H1 (cell line): ENCODE data around the gene CYGB. TPM values are rescaled to one million over a fixed set of nuclear protein-coding genes. Genes with fewer than 3 reads are reported as not detected.

ENCODE experiments used
- CTCF ChIA-PET: fragments of 300-600 bp; sonication (Branson Sonifier 250); formaldehyde crosslinking; loops from one replicate; lab custom pipeline; 2021; ENCODE audit not compliant: partially characterized antibody; lab: Charles Lee
- POLR2A ChIA-PET: fragments of 300-600 bp; sonication (Branson Sonifier 250); formaldehyde crosslinking; loops from one replicate; lab custom pipeline; 2021; ENCODE audit warnings: inconsistent platforms; ENCODE audit not compliant: partially characterized antibody; lab: Charles Lee
- DNase-seq, 2 experiments: peaks; one replicate each; pipeline versions ENCODE4 v3.0.0 to v3.0.0-alpha.2; 2010 to 2022; ENCODE audit warnings: low spot score in 2 of 2, low read depth in 1 of 2, mixed read lengths in 1 of 2
- FAIRE-seq: peaks from 2 replicates; lab custom pipeline; 2011; peaks lifted over from hg19 to GRCh38; lab: Jason Lieb, UNC
- H2AFZ ChIP-seq: 2 replicates; pipeline ENCODE4 v1.8.1; 2012; ENCODE audit warnings: low read length, inconsistent platforms
- H2AK5ac ChIP-seq: 2 replicates; pipeline ENCODE4 v1.6.1; 2013; ENCODE audit warnings: low read depth, low read length
- H2BK120ac ChIP-seq: replicated peaks from 2 replicates; pipeline ENCODE3; 2013; ENCODE audit warnings: low read depth, low read length, inconsistent platforms
- H2BK12ac ChIP-seq: 2 replicates; pipeline ENCODE4 v1.6.1; 2013; ENCODE audit warnings: low read depth, low read length
- H2BK15ac ChIP-seq: 2 replicates; pipeline ENCODE4 v1.6.1; 2013; ENCODE audit warnings: low read length
- H2BK20ac ChIP-seq: 2 replicates; pipeline ENCODE4 v1.6.1; 2013; ENCODE audit warnings: low read length
- H2BK5ac ChIP-seq: 2 replicates; pipeline ENCODE4 v1.6.1; 2013; ENCODE audit warnings: low read depth, low read length
- H3K14ac ChIP-seq: 2 replicates; pipeline ENCODE4 v1.6.1; 2013; ENCODE audit warnings: inconsistent platforms; ENCODE audit not compliant: insufficient read length
- H3K18ac ChIP-seq: 2 replicates; pipeline ENCODE4 v1.6.1; 2013; ENCODE audit warnings: low read length; ENCODE audit errors: extremely low read depth
- H3K23ac ChIP-seq: 2 replicates; pipeline ENCODE4 v1.6.1; 2013; ENCODE audit warnings: inconsistent platforms; ENCODE audit not compliant: insufficient read length
- H3K23me2 ChIP-seq: 2 replicates; pipeline ENCODE4 v1.6.1; 2013; ENCODE audit warnings: low read depth, low read length
- H3K27ac ChIP-seq: 2 replicates; pipeline ENCODE4 v1.6.1; 2011; ENCODE audit warnings: low read depth, low read length, inconsistent platforms
- H3K27me3 ChIP-seq, 4 experiments: replicated peaks in 1 of 4; 1 replicate in 1 of 4; 2 replicates in 3 of 4; pipeline versions ENCODE4 v1.6.1 to v1.8.1; 2011 to 2013; ENCODE audit warnings: low read length in 3 of 4, mild to moderate bottlenecking in 3 of 4, inconsistent platforms in 2 of 4, mixed read lengths in 2 of 4, moderate library complexity in 1 of 4; ENCODE audit not compliant: control insufficient read depth in 3 of 4, insufficient read depth in 3 of 4; ENCODE audit errors: extremely low read depth in 1 of 4
- H3K36me3 ChIP-seq, 4 experiments: 2 replicates each; pipeline versions ENCODE4 v1.6.1 to v1.8.1; 2011 to 2013; ENCODE audit warnings: mild to moderate bottlenecking in 4 of 4, low read length in 3 of 4, moderate library complexity in 2 of 4, control low read depth in 1 of 4, inconsistent platforms in 1 of 4; ENCODE audit not compliant: insufficient read depth in 4 of 4, control insufficient read depth in 2 of 4
- H3K4ac ChIP-seq: replicated peaks from 2 replicates; pipeline ENCODE3; 2013; ENCODE audit warnings: low read length, low read depth, mixed read lengths, inconsistent platforms; ENCODE audit not compliant: insufficient read length
- H3K4me1 ChIP-seq, 4 experiments: replicated peaks in 1 of 4; 1 replicate in 1 of 4; 2 replicates in 3 of 4; pipeline versions ENCODE4 v1.6.1 to v1.8.1; 2011 to 2013; ENCODE audit warnings: low read length in 3 of 4, inconsistent platforms in 2 of 4, mixed read lengths in 1 of 4; ENCODE audit not compliant: insufficient read depth in 4 of 4, control insufficient read depth in 3 of 4
- H3K4me2 ChIP-seq, 2 experiments: 2 replicates each; pipeline versions ENCODE4 v1.6.1 to v1.8.1; 2011 to 2013; ENCODE audit warnings: low read depth in 2 of 2, low read length in 2 of 2, control low read depth in 1 of 2, inconsistent platforms in 1 of 2, mild to moderate bottlenecking in 1 of 2; ENCODE audit not compliant: insufficient read depth in 1 of 2
- H3K4me3 ChIP-seq, 4 experiments: fragments of 200-600, 300-600 bp in 1 of 4; sonication (generic), shearing (Covaris generic), sonication (Bioruptor Twin) in 1 of 4; 2 replicates each; pipeline versions ENCODE4 v1.5.1 to v1.8.1; 2011 to 2016; ENCODE audit warnings: low read length in 4 of 4, low read depth in 3 of 4, control low read depth in 2 of 4, inconsistent platforms in 2 of 4, mild to moderate bottlenecking in 2 of 4, mixed read lengths in 1 of 4, moderate library complexity in 1 of 4; ENCODE audit not compliant: insufficient read depth in 2 of 4; ENCODE audit errors: extremely low read depth in 1 of 4
- H3K56ac ChIP-seq: replicated peaks from 2 replicates; pipeline ENCODE3; 2013; ENCODE audit warnings: low read depth, mild to moderate bottlenecking, mixed read lengths, low read length, inconsistent platforms; ENCODE audit not compliant: insufficient read length
- H3K79me1 ChIP-seq: 2 replicates; pipeline ENCODE4 v1.6.1; 2013; ENCODE audit warnings: low read depth, low read length, control low read depth
- H3K79me2 ChIP-seq, 2 experiments: 2 replicates each; pipeline versions ENCODE4 v1.6.1 to v1.8.1; 2012 to 2013; ENCODE audit warnings: low read length in 2 of 2, mild to moderate bottlenecking in 2 of 2, inconsistent platforms in 1 of 2; ENCODE audit not compliant: insufficient read depth in 2 of 2, control insufficient read depth in 1 of 2
- H3K9ac ChIP-seq, 4 experiments: replicated peaks in 1 of 4; 1 replicate in 1 of 4; 2 replicates in 3 of 4; pipeline versions ENCODE4 v1.6.1 to v1.8.1; 2011 to 2013; ENCODE audit warnings: low read depth in 3 of 4, low read length in 3 of 4, control low read depth in 2 of 4, mild to moderate bottlenecking in 2 of 4, moderate library complexity in 2 of 4, inconsistent platforms in 1 of 4; ENCODE audit errors: extremely low read depth in 1 of 4
- H3K9me3 ChIP-seq, 2 experiments: 2 replicates each; pipeline versions ENCODE4 v1.6.1 to v1.8.1; 2012 to 2013; ENCODE audit warnings: mild to moderate bottlenecking in 2 of 2, moderate library complexity in 2 of 2, control low read depth in 1 of 2, inconsistent platforms in 1 of 2, low read depth in 1 of 2, low read length in 1 of 2, mixed read lengths in 1 of 2; ENCODE audit not compliant: insufficient read depth in 2 of 2
- H4K20me1 ChIP-seq, 2 experiments: replicated peaks in 1 of 2; 2 replicates each; pipeline versions ENCODE3 to v1.8.1; 2011 to 2013; ENCODE audit warnings: inconsistent platforms in 2 of 2, low read length in 2 of 2, mild to moderate bottlenecking in 1 of 2; ENCODE audit not compliant: insufficient read depth in 2 of 2, control insufficient read depth in 1 of 2
- H4K5ac ChIP-seq: 2 replicates; pipeline ENCODE4 v1.6.1; 2013; ENCODE audit warnings: low read length, low read depth, mixed read lengths, inconsistent platforms; ENCODE audit not compliant: insufficient read length
- H4K8ac ChIP-seq: 2 replicates; pipeline ENCODE4 v1.8.0; 2013; ENCODE audit warnings: mild to moderate bottlenecking, moderate library complexity, low read length, inconsistent platforms; ENCODE audit not compliant: insufficient read depth; ENCODE audit errors: extremely low read depth
- H4K91ac ChIP-seq: replicated peaks from 2 replicates; pipeline ENCODE3; 2013; ENCODE audit warnings: low read length, mixed read lengths, inconsistent platforms; ENCODE audit not compliant: insufficient read length
- BCL11A ChIP-seq, 2 experiments: IDR thresholded peaks; one replicate each; pipeline ENCODE4 v1.6.1; 2011; ENCODE audit warnings: low read depth in 2 of 2, low read length in 2 of 2, mild to moderate bottlenecking in 2 of 2
- BRCA1 ChIP-seq: IDR thresholded peaks from 2 replicates; pipeline ENCODE4 v1.6.1; 2012; ENCODE audit warnings: low read depth, low read length, improper control_type of control experiment
- GABPA ChIP-seq: IDR thresholded peaks from 2 replicates; pipeline ENCODE4 v1.6.1; 2011; ENCODE audit warnings: mild to moderate bottlenecking, low read length, moderate library complexity, borderline replicate concordance; ENCODE audit not compliant: insufficient read depth
- RAD21 ChIP-seq, 2 experiments: IDR thresholded peaks in 1 of 2; conservative IDR thresholded peaks in 1 of 2; 2 replicates each; pipeline ENCODE4 v1.6.1; 2011; ENCODE audit warnings: low read depth in 2 of 2, low read length in 2 of 2, improper control_type of control experiment in 1 of 2, inconsistent platforms in 1 of 2, mild to moderate bottlenecking in 1 of 2, moderate library complexity in 1 of 2
- YY1 ChIP-seq: IDR thresholded peaks from 2 replicates; pipeline ENCODE4 v1.6.1; 2011; ENCODE audit warnings: low read depth, mild to moderate bottlenecking, low read length
- whole genome bisulfite sequencing, 2 experiments: shearing (Covaris generic) in 1 of 2; methylation state at CpG; one replicate each; pipeline versions ENCODE4 v1.1.6 to v1.1.7; 2013 to 2015; ENCODE audit warnings: low lambda C conversion rate in 2 of 2, mixed read lengths in 2 of 2, inconsistent platforms in 1 of 2, low coverage in 1 of 2, missing lambda C conversion rate in 1 of 2; ENCODE audit not compliant: insufficient replicate concordance in 2 of 2, insufficient coverage in 1 of 2, insufficient read length in 1 of 2; ENCODE audit errors: extremely low coverage in 1 of 2, missing lambda C conversion rate in 1 of 2; 5-methylcytosine and 5-hydroxymethylcytosine counted together
- polyA plus RNA-seq, 7 experiments: library from polyadenylated mRNA; depleted of rRNA in 3 of 7; stranded (reverse) in 5 of 7; unstranded in 2 of 7; fragments of >200 nt in 5 of 7; fragments of 200-250 nt in 2 of 7; gene quantifications; 1 replicate in 5 of 7; 2 replicates in 1 of 7; 4 replicates in 1 of 7; pipeline versions ENCODE4 v1.2.1 to v1.2.3, GENCODE V29; 2011 to 2013; ENCODE audit warnings: missing spikeins in 2 of 7, mixed read lengths in 2 of 7
- total RNA-seq: library from RNA; stranded (reverse); fragmentation: NEBNext Ultra II Directional; extraction: Animal tissue kit (Norgen Biotek cat#: 25700); gene quantifications from 2 replicates; pipeline ENCODE4 v1.2.1, GENCODE V29; 2021

The CYGB gene
- total and polyA plus RNA-seq, 2 of the 8 experiments (the other 6 are each of a cell fraction or from before 2014, with no cell fraction given) = 2.7 to 3.7 TPM

DNA sequence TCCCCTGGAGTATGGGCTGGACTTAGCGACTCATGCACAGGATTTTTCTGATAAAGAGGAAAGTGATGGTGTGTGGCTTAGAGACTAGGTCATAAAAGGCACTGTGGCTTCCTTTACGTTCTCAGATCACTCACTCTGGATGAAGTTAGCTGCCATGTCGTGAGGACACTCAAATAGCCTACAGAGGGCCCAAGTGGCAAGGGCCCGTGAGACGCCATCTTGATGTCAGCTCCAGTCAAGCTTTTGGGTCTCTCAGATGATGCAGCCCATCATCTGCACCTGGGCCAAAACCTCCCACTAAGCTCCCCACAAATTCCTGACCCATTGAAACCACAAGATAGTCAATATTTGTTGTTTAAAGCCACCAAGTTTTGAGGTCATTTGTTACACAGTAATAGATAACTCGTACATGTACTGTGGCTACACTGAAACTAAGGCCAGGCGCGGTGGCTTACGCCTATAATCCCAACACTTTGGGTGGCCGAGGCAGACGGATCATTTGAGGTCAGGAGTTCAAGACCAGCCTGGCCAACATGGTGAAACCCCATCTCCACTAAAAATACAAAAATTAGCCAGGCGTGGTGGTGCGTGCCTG lies 33.5 kb upstream of the CYGB start:
- Histone ChIP-seq H3K27ac (no peak overlapping the region), H3K4me2 (no peak overlapping the region), H3K23ac (no peak overlapping the region), H3K4me1 (peaks cover 0 to 21% (median 5%) of the 10 kb centered on the region in 4 experiments; a peak in 6 of 7 replicates), H2BK15ac (no peak overlapping the region), H3K18ac (no peak overlapping the region), H3K79me1 (peaks cover 2% of the 10 kb centered on the region; the same call in 1 of the 2 replicates), H2BK12ac (no peak overlapping the region), H2BK5ac (no peak overlapping the region), H2AK5ac (no peak overlapping the region), H3K9me3 (no peaks in the 10 kb centered on the region), H4K91ac (no peak overlapping the region), H2BK20ac (no peak overlapping the region), H3K14ac (no peak overlapping the region), H3K4ac (no peak overlapping the region), H4K8ac (no peak overlapping the region), H3K4me3 (no peak overlapping the region), H3K9ac (no peak overlapping the region), H3K27me3 (no peaks in the 10 kb centered on the region; a peak in 2 of 7 replicates), H3K23me2 (no peaks in the 10 kb centered on the region; the same call in 1 of the 2 replicates), H2AFZ (no peak overlapping the region), H3K79me2 (no peaks in the 10 kb centered on the region), H4K20me1 (peaks cover 12 to 17% of the 10 kb centered on the region in 2 experiments), H3K56ac (no peak overlapping the region), H2BK120ac (no peak overlapping the region), H3K36me3 (peaks cover under 1 to 8% (median 4%) of the 10 kb centered on the region in 4 experiments; a peak in 3 of 8 replicates), H4K5ac (no peak overlapping the region)
- WGBS, 2 experiments = 95% methylated on average over 13 of the region's 13 CpGs; no CpG with 5 or more reads in 1 of the 2 experiments
- no peak for FAIRE-seq
- ChIA-PET POLR2A (interaction anchor here (1.4 to 7.7 kb wide), 5 partner anchors 10 to 118 kb away, joined by 3 to 133 read pairs (median 5); partner anchors contain the start of gene ST6GALNAC2), CTCF (interaction anchor here (0.7 to 9.3 kb wide), 18 partner anchors 9 to 358 kb away, joined by 3 to 71 read pairs (median 4); partner anchors contain the start of genes AANAT and PRCD)
- no peak for DNase-seq
- no peak for TF ChIP-seq GABPA
- peak; percentile 53; the same call in 1 of the 2 replicates for TF ChIP-seq YY1
- TF ChIP-seq BRCA1 = no peak
- no peak for TF ChIP-seq BCL11A (IDR thresholded peaks at IDR 0.05; ENCODE audit: low read depth in 2 of 2, low read length in 2 of 2)
- no peak for TF ChIP-seq RAD21 (IDR thresholded peaks at IDR 0.05 in 1 of 2, conservative IDR thresholded peaks at IDR 0.05 in 1 of 2; ENCODE audit: low read depth in 2 of 2, low read length in 2 of 2)
